NCI-H1092 (cell line): ENCODE results near the gene GMDS.

Source experiments
- DNase-seq: peaks from one replicate; lab custom pipeline; 2025; lab: John Stamatoyannopoulos, UW

The GMDS gene

GRCh38 chr6:2245103-2245876 lies at the start of gene GMDS:
TSS of gene GMDS (minus strand) at chr6:2245605.
- peak; percentile 37 for DNase-seq

DNA sequence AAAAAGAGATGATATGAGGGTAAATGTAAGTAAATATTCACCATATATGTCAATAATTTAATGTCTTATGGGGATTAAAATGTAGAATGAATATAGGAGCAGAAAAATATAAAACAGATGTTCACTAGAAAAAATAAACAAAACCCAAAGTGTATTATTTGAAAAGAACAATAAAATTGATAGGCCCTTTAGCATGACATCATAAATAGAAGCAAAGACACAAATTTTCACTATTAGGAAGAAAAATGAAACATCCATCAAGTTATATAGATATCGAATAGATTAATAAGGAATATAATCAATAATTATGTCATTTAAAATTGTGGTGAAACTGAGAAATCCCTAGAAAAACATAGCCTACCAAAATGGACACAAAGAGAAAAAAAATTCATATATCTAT lies 40.1 kb upstream of the GMDS start:
- DNase-seq: no peak

DNA sequence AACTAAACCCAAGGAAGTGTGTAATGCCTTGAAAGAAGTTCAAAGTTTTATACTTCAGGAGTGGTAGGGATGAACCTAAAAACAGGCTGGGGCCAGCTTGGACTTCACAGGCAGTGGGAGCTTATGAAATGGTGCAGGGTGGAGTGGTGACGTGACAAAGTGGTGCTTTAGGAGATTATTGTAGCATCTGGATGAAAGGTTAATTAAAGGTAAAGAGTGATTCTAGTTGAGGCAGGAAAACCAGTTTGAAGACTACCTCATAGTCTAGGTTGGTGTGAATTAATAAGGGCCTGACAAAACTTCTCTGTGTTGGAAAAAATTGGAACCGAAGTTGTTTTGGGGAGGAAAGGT lies 30.5 kb upstream of the GMDS start:
- DNase-seq: no peak

- DNase-seq: no peak
These were observed 29.8 kb upstream of the GMDS start for GRCh38 chr6:2274981-2275891.

DNA sequence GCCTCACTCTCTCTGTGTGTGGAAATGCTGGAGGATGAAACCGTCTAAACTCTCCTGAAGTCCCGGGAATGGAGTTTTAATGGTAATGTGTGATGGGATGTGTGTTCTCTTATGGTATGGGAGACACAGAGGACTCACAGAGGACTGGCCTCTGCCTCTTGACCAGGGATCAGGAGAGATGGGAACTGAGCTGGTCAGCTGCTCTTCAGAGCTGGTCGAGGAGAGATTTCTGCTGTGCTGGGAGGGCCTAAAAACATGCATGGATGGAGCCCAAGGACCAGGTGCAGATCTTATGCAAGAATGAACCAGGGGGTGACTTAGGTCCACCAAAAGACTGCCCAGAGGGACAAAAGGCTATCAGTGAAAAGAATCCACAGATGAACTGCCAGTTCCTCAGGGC lies 27.3 kb upstream of the GMDS start:
- DNase-seq: no peak

GRCh38 chr6:2270054-2270453 lies 24.6 kb upstream of the GMDS start:
- no peak for DNase-seq

DNA sequence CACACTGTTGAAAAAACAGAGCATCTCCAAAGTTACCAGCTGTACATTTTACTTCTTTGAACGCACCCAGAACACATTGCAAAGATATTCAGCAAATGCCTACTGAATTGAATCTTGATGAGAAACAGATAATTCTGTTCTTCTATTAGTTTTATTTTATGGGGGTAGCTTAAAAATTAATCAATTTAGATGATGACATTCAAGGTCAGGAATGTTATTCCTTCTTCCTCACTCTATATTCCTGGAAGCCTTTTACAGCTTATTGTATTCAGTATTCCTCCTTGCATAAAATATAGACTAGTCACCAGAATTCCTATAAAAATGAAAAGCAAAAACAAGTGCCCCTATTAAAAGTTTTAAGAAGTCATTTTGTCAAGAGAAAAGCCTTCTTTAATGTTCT lies 21.4 kb upstream of the GMDS start:
- DNase-seq: no peak

GRCh38 chr6:2266031-2266795 lies 20.8 kb upstream of the GMDS start:
- DNase-seq: no peak

GRCh38 chr6:2264932-2265331 lies 19.5 kb upstream of the GMDS start:
- DNase-seq: no peak

GRCh38 chr6:2263896-2264295 lies 18.5 kb upstream of the GMDS start:
- DNase-seq: no peak

DNA sequence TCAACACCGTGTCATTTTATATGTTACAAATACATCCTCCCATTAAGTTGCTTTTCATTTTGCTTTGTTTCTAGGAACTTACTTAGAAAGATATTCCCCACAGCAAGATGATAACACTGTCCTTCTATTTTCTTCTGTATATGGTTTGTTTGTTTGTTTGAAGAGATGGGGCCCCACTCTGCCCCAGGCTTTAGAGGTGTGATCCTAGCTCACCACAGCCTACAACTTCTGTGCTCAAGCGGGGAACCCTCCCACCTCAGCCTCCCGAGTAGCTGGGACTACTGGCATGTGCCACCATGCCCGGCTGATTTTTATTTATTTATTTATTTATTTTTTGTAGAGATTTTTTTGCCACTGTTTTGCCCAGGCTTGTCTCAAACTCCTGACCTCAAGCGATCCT lies 14.2 kb upstream of the GMDS start:
- no peak for DNase-seq

GRCh38 chr6:2259002-2259494 lies 13.6 kb upstream of the GMDS start:
- no peak for DNase-seq

- DNase-seq: no peak
These were observed 12.7 kb upstream of the GMDS start for GRCh38 chr6:2258112-2258511.

DNA sequence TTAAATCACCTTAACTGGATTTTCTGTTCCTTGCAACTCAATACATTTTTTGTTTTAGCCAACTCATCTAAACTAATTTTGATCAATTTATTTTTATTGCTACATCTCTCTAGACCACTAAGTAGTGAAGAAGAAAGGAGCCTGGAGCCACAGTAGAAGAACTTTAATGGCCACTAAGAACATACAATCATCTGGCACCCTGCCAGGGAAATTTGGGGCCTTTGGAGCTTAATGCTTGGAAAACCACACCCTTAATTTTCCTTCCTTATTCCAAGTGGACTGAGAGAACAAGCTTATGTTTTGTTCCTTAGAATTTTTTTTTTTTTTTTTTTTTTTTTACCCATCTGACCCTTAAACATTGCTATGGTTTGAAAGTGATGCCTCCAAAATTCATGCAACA lies 12.0 kb upstream of the GMDS start:
- no peak for DNase-seq

GRCh38 chr6:2254747-2255146 lies 9.3 kb upstream of the GMDS start:
- no peak for DNase-seq

- DNase-seq: no peak
These were observed 3.7 kb upstream of the GMDS start for GRCh38 chr6:2249126-2249525.

DNA sequence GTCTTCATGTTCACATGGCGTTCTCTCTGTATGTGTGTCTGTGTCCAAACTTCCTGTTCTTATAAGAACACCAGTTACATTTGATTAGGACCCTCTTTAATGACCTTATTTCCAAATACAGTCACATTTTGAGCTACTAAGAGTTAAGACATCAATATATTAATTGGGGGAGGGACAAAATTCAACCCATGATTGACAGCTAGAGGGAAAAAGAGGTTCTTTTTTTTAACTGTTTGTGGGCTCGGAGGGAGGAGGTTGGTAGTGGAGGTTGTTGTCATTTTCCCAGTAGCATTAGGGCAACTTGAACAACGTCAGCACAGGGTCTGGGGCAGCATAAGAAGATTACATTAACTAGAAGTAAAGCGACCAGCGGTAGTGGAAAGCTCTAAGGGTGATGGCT lies 2.3 kb upstream of the GMDS start:
- no peak for DNase-seq

DNA sequence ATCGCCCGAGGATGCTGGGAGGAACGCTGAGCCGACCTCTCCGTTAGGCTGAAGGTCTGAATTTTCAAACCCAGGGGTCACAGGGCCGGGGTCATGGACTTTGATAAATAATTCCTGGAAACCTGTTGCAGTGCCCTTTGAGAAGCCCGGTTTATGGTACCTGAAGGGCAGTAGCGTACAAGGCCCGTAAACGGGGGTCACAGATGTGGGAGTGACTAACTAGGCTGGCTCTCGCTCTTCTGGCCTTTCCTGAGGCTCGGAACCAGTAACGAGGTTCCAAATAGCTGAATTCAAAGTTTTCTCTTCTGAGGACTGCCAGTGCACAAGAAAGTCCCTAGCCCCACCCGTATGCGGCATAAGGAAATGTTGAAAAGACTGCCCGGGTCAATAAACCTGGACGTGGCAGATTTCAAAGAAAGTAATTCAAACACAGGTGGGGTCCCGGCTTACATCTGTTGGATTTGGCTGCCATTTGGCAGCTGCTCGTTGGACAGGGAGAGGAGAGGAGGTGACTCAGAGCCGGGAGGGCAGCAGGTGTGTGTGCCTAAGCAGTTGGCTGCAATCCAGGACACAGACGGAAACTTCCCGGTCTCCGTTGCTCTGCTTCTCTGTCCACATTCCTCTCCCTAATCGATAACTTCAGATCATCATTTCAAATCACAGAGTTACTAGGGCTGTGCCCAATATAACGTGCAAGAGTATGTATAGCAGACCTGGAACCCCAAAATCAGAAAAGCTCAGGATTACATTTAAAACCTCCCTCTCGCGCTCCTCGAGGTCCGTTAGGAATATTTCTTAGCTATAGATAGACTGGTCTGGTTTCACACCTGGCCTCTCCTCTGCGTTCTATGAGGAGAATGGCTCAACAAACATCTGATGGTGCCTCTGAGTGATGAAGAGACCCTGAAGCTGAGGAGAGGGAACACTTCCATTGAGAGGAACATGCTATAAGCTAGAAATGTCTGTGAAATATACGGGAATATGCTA lies 765 bp upstream of the GMDS start:
- DNase-seq: peak; percentile 58

- no peak for DNase-seq
These were observed 923 bp downstream of the GMDS start for GRCh38 chr6:2244261-2245102.

DNA sequence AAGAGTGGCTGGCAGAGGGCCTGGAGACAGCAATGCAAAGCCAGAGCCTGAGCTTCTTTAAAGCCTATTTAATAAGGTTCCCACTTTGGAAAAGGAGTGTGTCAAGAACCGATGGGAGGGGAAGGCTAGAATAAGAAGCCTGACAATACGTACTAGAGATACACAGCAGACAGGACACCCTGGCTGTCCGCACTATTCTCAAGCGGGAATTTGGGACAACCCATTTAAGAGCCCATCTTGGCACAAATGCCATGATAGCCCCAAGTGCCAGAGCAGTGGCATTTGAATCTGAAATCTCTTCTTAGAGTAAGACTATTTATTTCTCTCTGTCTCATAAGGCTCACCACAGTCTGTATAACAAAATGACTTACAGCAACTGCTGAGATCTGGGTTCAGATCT lies 3.1 kb downstream of the GMDS start:
- DNase-seq: no peak
